Upper lobe of right lung (tissue), 1 donor: ENCODE data around the gene CYREN. TPM values are rescaled to one million over a fixed set of nuclear protein-coding genes. Genes with fewer than 3 reads are reported as not detected.

Experiments used
- ATAC-seq: fragments of 200-7000 bp; cut with Tn5 transposase; one replicate; pipeline ENCODE4 v1.9.1; 2020; ENCODE audit warnings: mild to moderate bottlenecking, moderate library complexity
- DNase-seq: peaks from one replicate; pipeline ENCODE4 v3.0.0-alpha.2; 2020
- H3K27ac ChIP-seq: fragments of 200-600 bp; one replicate; pipeline ENCODE4 v1.8.0; 2022
- H3K27me3 ChIP-seq: fragments of 200-600 bp; one replicate; pipeline ENCODE4 v1.8.0; 2022; ENCODE audit warnings: mild to moderate bottlenecking
- H3K36me3 ChIP-seq: fragments of 200-600 bp; one replicate; pipeline ENCODE4 v1.8.0; 2022
- H3K4me1 ChIP-seq: fragments of 200-600 bp; one replicate; pipeline ENCODE4 v1.8.0; 2022
- H3K4me3 ChIP-seq: fragments of 200-600 bp; one replicate; pipeline ENCODE4 v1.8.0; 2022; ENCODE audit warnings: mild to moderate bottlenecking
- H3K9me3 ChIP-seq: fragments of 200-600 bp; one replicate; pipeline ENCODE4 v1.8.0; 2022
- intact Hi-C: fragments of 100-400 bp; cut with DNase I; formaldehyde crosslinking; loops from one replicate; pipeline ENCODE4 v1.11.0; 2022
- total RNA-seq: library from RNA; stranded (reverse); fragmentation: NEBNext Ultra II Directional; extraction: Animal tissue kit (Norgen Biotek cat#: 25700); gene quantifications from one replicate; pipeline ENCODE4 v1.2.1, GENCODE V29; 2021
- TF ChIP-seq, protein P1 (sequence below): fragments of 200-600 bp; IDR thresholded peaks from one replicate; pipeline ENCODE4 v1.8.0; 2022; ENCODE audit warnings: antibody characterized with exemption
- donor health status: DM: no; HTN: yes; CAD: no; lungs with severe emphysema.

The CYREN gene
- total RNA-seq, 1 donor from 2014 or later: 39.3 TPM

DNA sequence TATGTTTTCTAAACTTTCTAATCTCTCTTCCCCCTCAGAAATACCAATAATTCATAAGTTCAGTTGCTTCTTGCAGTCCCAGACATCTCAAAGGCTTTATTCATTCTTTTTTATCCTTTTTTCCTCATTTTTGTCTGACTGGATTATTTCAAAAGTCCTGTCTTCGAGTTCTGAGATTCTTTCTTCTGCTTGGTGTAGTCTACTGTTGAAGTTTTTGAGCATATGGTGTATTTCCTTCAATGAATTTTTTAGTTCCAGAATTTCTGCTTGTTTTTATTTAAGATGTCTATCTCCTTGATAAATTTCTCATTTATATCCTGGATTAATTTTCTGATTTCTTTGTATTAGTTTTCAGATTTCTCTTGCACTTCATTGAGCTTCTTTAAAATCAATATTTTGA, 14.2 kb downstream of the CYREN start:
- DNase-seq (no peak), ATAC-seq (no peak)
- Histone ChIP-seq H3K36me3 (no peaks in the 10 kb centered on the region), H3K9me3 (peaks cover 7% of the 10 kb centered on the region), H3K27ac (no peak overlapping the region), H3K27me3 (no peaks in the 10 kb centered on the region), H3K4me3 (no peak overlapping the region), H3K4me1 (peaks cover 31% of the 10 kb centered on the region)
- intact Hi-C loops: no loop called here
- TF ChIP-seq, protein P1, sequence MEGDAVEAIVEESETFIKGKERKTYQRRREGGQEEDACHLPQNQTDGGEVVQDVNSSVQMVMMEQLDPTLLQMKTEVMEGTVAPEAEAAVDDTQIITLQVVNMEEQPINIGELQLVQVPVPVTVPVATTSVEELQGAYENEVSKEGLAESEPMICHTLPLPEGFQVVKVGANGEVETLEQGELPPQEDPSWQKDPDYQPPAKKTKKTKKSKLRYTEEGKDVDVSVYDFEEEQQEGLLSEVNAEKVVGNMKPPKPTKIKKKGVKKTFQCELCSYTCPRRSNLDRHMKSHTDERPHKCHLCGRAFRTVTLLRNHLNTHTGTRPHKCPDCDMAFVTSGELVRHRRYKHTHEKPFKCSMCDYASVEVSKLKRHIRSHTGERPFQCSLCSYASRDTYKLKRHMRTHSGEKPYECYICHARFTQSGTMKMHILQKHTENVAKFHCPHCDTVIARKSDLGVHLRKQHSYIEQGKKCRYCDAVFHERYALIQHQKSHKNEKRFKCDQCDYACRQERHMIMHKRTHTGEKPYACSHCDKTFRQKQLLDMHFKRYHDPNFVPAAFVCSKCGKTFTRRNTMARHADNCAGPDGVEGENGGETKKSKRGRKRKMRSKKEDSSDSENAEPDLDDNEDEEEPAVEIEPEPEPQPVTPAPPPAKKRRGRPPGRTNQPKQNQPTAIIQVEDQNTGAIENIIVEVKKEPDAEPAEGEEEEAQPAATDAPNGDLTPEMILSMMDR: no peak

DNA sequence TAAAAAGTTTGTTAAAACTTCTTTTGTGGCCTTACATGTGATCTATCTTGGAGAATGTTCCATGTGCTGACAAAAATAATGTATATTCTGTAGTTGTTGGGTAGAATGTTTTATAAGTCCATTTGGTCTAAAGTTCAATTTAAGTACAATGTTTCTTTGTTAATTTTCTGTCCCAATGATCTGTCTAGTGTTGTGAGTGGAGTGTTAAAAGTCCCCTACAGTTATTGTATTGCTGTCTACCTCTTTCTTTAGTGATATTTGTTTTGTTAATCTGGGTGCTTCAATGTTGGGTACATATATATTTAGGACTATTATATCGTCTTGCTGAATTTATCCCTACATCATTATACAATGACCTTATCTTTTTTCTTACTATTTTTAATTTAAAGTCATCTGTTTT, 15.8 kb downstream of the CYREN start:
- H3K27me3 ChIP-seq: no peaks in the 10 kb centered on the region
- TF ChIP-seq, protein P1: no peak
- peaks cover 25% of the 10 kb centered on the region for H3K4me1 ChIP-seq

DNA sequence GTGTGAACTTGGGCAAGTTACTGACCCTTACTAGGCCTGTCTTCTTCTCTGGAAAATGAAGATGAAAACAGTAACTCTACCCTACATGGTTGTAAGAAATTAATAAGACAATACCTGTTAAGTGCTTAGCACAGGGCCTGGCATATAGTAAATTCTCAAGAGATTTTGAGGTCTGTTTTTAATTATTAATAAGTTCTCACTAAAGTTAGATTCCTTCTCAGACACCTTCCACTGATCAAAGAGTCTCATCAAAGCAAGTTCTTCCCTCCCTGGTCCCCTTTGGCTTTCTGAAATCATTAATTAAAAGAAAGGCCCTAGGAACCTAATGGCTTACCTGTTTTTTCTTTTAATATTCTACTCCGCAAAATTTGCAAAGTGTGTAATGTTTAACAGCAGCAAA, 18.1 kb downstream of the CYREN start:
- Histone ChIP-seq H3K4me3 (no peak overlapping the region), H3K4me1 (peaks cover 29% of the 10 kb centered on the region), H3K27me3 (no peaks in the 10 kb centered on the region), H3K36me3 (no peaks in the 10 kb centered on the region), H3K9me3 (peaks cover 7% of the 10 kb centered on the region), H3K27ac (no peak overlapping the region)
- TF ChIP-seq, protein P1: no peak
- DNase-seq (no peak), ATAC-seq (no peak)
- intact Hi-C loops: no loop called here

More for the DNA sequence above, 15.8 kb downstream of the CYREN start:
- intact Hi-C loops: no loop called here
- Histone ChIP-seq H3K36me3 (no peaks in the 10 kb centered on the region), H3K9me3 (peaks cover 7% of the 10 kb centered on the region), H3K4me3 (no peak overlapping the region), H3K27ac (no peak overlapping the region)
- DNase-seq (no peak), ATAC-seq (no peak)

GRCh38 chr7:135151533-135151932, 19.0 kb downstream of the CYREN start:
- H3K36me3 ChIP-seq: no peaks in the 10 kb centered on the region
- no peak for DNase-seq
- no peak overlapping the region for H3K4me3 ChIP-seq
- peak overlapping the region; percentile 96 for H3K27ac ChIP-seq
- intact Hi-C loops: no loop called here
- no peaks in the 10 kb centered on the region for H3K27me3 ChIP-seq
- H3K9me3 ChIP-seq: peaks cover 7% of the 10 kb centered on the region
- TF ChIP-seq, protein P1: no peak
- peaks cover 38% of the 10 kb centered on the region for H3K4me1 ChIP-seq
- peak; percentile 82 for ATAC-seq

GRCh38 chr7:135151132-135151531, 19.4 kb downstream of the CYREN start:
- Histone ChIP-seq H3K4me3 (no peak overlapping the region), H3K27ac (peak overlapping the region; percentile 96), H3K4me1 (peaks cover 42% of the 10 kb centered on the region), H3K27me3 (no peaks in the 10 kb centered on the region), H3K36me3 (no peaks in the 10 kb centered on the region), H3K9me3 (peaks cover 4% of the 10 kb centered on the region)
- DNase-seq: no peak
- intact Hi-C loops: no loop called here
- no peak for ATAC-seq
- TF ChIP-seq, protein P1: no peak
